ENCODE data around the gene RPP25L. TPM values are rescaled to one million over a fixed set of nuclear protein-coding genes. Genes with fewer than 3 reads are reported as not detected.

Gene RPP25L
- total RNA-seq, 2 experiments from 2014 or later, result 22.7 to 26.8 TPM

- ChIA-PET CTCF (interaction anchor here (1.0 kb wide), 1 partner anchor 11 kb away, joined by 3 read pairs; no protein-coding TSS in a partner anchor), POLR2A (no interaction called here)
- Mint-ChIP-seq H3K9me3 (no peaks in the 10 kb centered on the region), H3K27ac (no peak overlapping the region), H3K4me3 (no peak overlapping the region), H3K27me3 (peaks cover 36% of the 10 kb centered on the region), H3K36me3 (ENCODE audit: low read depth) (no peaks in the 10 kb centered on the region), H3K4me1 (peaks cover 6% of the 10 kb centered on the region)
- DNase-seq, result no peak
These were observed 37.3 kb downstream of the RPP25L start for GRCh38 chr9:34574571-34574970.

GRCh38 chr9:34573599-34574325 is 38.1 kb downstream of the RPP25L start:
- no peak overlapping the region for H3K27ac Mint-ChIP-seq
- H3K4me1 Mint-ChIP-seq, result peaks cover 6% of the 10 kb centered on the region
- ChIA-PET POLR2A (no interaction called here), CTCF (interaction anchor here (1.0 kb wide), 1 partner anchor 10 kb away, joined by 3 read pairs; no protein-coding TSS in a partner anchor)
- H3K9me3 Mint-ChIP-seq, result no peaks in the 10 kb centered on the region
- no peak overlapping the region for H3K4me3 Mint-ChIP-seq
- no peaks in the 10 kb centered on the region for H3K36me3 Mint-ChIP-seq (ENCODE audit: low read depth)
- peaks cover 29% of the 10 kb centered on the region for H3K27me3 Mint-ChIP-seq
- DNase-seq, result no peak

GRCh38 chr9:34572628-34573027 is 39.3 kb downstream of the RPP25L start:
- H3K36me3 Mint-ChIP-seq (ENCODE audit: low read depth), result no peaks in the 10 kb centered on the region
- CTCF ChIA-PET, result no interaction called here
- DNase-seq, result no peak

GRCh38 chr9:34572092-34572491 is 39.8 kb downstream of the RPP25L start:
- POLR2A ChIA-PET, result no interaction called here
- H3K27me3 Mint-ChIP-seq, result peaks cover 24% of the 10 kb centered on the region
- no peak overlapping the region for H3K27ac Mint-ChIP-seq
- H3K4me1 Mint-ChIP-seq, result no peaks in the 10 kb centered on the region
- no peaks in the 10 kb centered on the region for H3K9me3 Mint-ChIP-seq
- no peak overlapping the region for H3K4me3 Mint-ChIP-seq
- DNase-seq, result no peak
- H3K36me3 Mint-ChIP-seq (ENCODE audit: low read depth), result no peaks in the 10 kb centered on the region
- CTCF ChIA-PET, result no interaction called here

More at GRCh38 chr9:34572628-34573027, 39.3 kb downstream of the RPP25L start:
- Mint-ChIP-seq H3K27me3 (peaks cover 24% of the 10 kb centered on the region), H3K27ac (no peak overlapping the region), H3K9me3 (no peaks in the 10 kb centered on the region), H3K4me3 (no peak overlapping the region), H3K4me1 (peaks cover 5% of the 10 kb centered on the region)
- POLR2A ChIA-PET, result no interaction called here

GRCh38 chr9:34571481-34571810 is 40.5 kb downstream of the RPP25L start:
- H3K27me3 Mint-ChIP-seq, result peaks cover 21% of the 10 kb centered on the region
- DNase-seq, result no peak
- no peaks in the 10 kb centered on the region for H3K9me3 Mint-ChIP-seq
- no peaks in the 10 kb centered on the region for H3K4me1 Mint-ChIP-seq
- no peak overlapping the region for H3K4me3 Mint-ChIP-seq
- POLR2A ChIA-PET, result no interaction called here
- no peak overlapping the region for H3K27ac Mint-ChIP-seq
- CTCF ChIA-PET, result interaction anchor here (1.0 kb wide), 1 partner anchor 22 kb away, joined by 3 read pairs; no protein-coding TSS in a partner anchor
- H3K36me3 Mint-ChIP-seq (ENCODE audit: low read depth), result no peaks in the 10 kb centered on the region

- ChIA-PET CTCF (interaction anchor here (1.0 to 1.1 kb wide), 2 partner anchors 21 to 22 kb away, joined by 3 to 4 read pairs; no protein-coding TSS in a partner anchor), POLR2A (no interaction called here)
- Mint-ChIP-seq H3K36me3 (ENCODE audit: low read depth) (no peaks in the 10 kb centered on the region), H3K4me1 (no peaks in the 10 kb centered on the region), H3K4me3 (no peak overlapping the region), H3K27me3 (peaks cover 16% of the 10 kb centered on the region), H3K27ac (no peak overlapping the region), H3K9me3 (no peaks in the 10 kb centered on the region)
- DNase-seq, result no peak
These were observed 41.0 kb downstream of the RPP25L start for GRCh38 chr9:34570809-34571480.

- H3K9me3 Mint-ChIP-seq, result no peaks in the 10 kb centered on the region
These were observed 41.5 kb downstream of the RPP25L start for GRCh38 chr9:34570376-34570775.

GRCh38 chr9:34568774-34569173 is 43.1 kb downstream of the RPP25L start:
- H3K27ac Mint-ChIP-seq, result no peak overlapping the region
- H3K9me3 Mint-ChIP-seq, result no peaks in the 10 kb centered on the region
- H3K4me1 Mint-ChIP-seq, result no peaks in the 10 kb centered on the region
- no peak overlapping the region for H3K4me3 Mint-ChIP-seq
- H3K36me3 Mint-ChIP-seq (ENCODE audit: low read depth), result no peaks in the 10 kb centered on the region
- POLR2A ChIA-PET, result no interaction called here
- CTCF ChIA-PET, result interaction anchor here (0.7 to 0.9 kb wide), 2 partner anchors 24 to 863 kb away, joined by 3 read pairs; no protein-coding TSS in a partner anchor
- H3K27me3 Mint-ChIP-seq, result peaks cover 9% of the 10 kb centered on the region
- no peak for DNase-seq

More at GRCh38 chr9:34570376-34570775, 41.5 kb downstream of the RPP25L start:
- DNase-seq, result no peak
- H3K4me1 Mint-ChIP-seq, result no peaks in the 10 kb centered on the region
- peaks cover 11% of the 10 kb centered on the region for H3K27me3 Mint-ChIP-seq
- ChIA-PET POLR2A (no interaction called here), CTCF (interaction anchor here (1.0 to 1.1 kb wide), 2 partner anchors 21 kb away, joined by 3 to 4 read pairs; no protein-coding TSS in a partner anchor)
- H3K36me3 Mint-ChIP-seq (ENCODE audit: low read depth), result no peaks in the 10 kb centered on the region
- H3K4me3 Mint-ChIP-seq, result no peak overlapping the region
- no peak overlapping the region for H3K27ac Mint-ChIP-seq

GRCh38 chr9:34568133-34568532 is 43.8 kb downstream of the RPP25L start:
- Mint-ChIP-seq H3K27ac (no peak overlapping the region), H3K4me1 (no peaks in the 10 kb centered on the region), H3K9me3 (no peaks in the 10 kb centered on the region), H3K36me3 (ENCODE audit: low read depth) (no peaks in the 10 kb centered on the region), H3K4me3 (no peak overlapping the region), H3K27me3 (peaks cover 9% of the 10 kb centered on the region)
- CTCF ChIA-PET, result interaction anchor here (0.7 to 0.9 kb wide), 2 partner anchors 24 to 864 kb away, joined by 3 read pairs; no protein-coding TSS in a partner anchor
- no peak for DNase-seq
- POLR2A ChIA-PET, result no interaction called here

GRCh38 chr9:34566972-34567371 is 44.9 kb downstream of the RPP25L start:
- no peak overlapping the region for H3K4me3 Mint-ChIP-seq
- H3K9me3 Mint-ChIP-seq, result no peaks in the 10 kb centered on the region
- H3K36me3 Mint-ChIP-seq (ENCODE audit: low read depth), result no peaks in the 10 kb centered on the region
- no peak for DNase-seq
- no peaks in the 10 kb centered on the region for H3K4me1 Mint-ChIP-seq
- POLR2A ChIA-PET, result no interaction called here
- no peak overlapping the region for H3K27ac Mint-ChIP-seq
- H3K27me3 Mint-ChIP-seq, result peaks cover 9% of the 10 kb centered on the region
- CTCF ChIA-PET, result interaction anchor here (1.4 kb wide), 1 partner anchor 15 kb away, joined by 3 read pairs; no protein-coding TSS in a partner anchor

- DNase-seq, result no peak
- POLR2A ChIA-PET, result no interaction called here
- no peak overlapping the region for H3K27ac Mint-ChIP-seq
- H3K4me3 Mint-ChIP-seq, result no peak overlapping the region
- H3K4me1 Mint-ChIP-seq, result no peaks in the 10 kb centered on the region
- no peaks in the 10 kb centered on the region for H3K36me3 Mint-ChIP-seq (ENCODE audit: low read depth)
- H3K9me3 Mint-ChIP-seq, result no peaks in the 10 kb centered on the region
- CTCF ChIA-PET, result interaction anchor here (1.4 kb wide), 1 partner anchor 14 kb away, joined by 3 read pairs; no protein-coding TSS in a partner anchor
- H3K27me3 Mint-ChIP-seq, result peaks cover 9% of the 10 kb centered on the region
These were observed 45.6 kb downstream of the RPP25L start for GRCh38 chr9:34566322-34566721.

GRCh38 chr9:34565856-34566255 is 46.0 kb downstream of the RPP25L start:
- no peak overlapping the region for H3K4me3 Mint-ChIP-seq
- no peaks in the 10 kb centered on the region for H3K4me1 Mint-ChIP-seq
- POLR2A ChIA-PET, result no interaction called here
- no peaks in the 10 kb centered on the region for H3K9me3 Mint-ChIP-seq
- no peak overlapping the region for H3K27ac Mint-ChIP-seq
- CTCF ChIA-PET, result interaction anchor here (1.4 kb wide), 1 partner anchor 14 kb away, joined by 3 read pairs; no protein-coding TSS in a partner anchor
- H3K27me3 Mint-ChIP-seq, result peaks cover 9% of the 10 kb centered on the region
- no peaks in the 10 kb centered on the region for H3K36me3 Mint-ChIP-seq (ENCODE audit: low read depth)
- no peak for DNase-seq

- H3K27me3 Mint-ChIP-seq, result peaks cover 12% of the 10 kb centered on the region
- H3K4me1 Mint-ChIP-seq, result no peaks in the 10 kb centered on the region
- no peak for DNase-seq
- H3K27ac Mint-ChIP-seq, result no peak overlapping the region
- no peaks in the 10 kb centered on the region for H3K9me3 Mint-ChIP-seq
- H3K36me3 Mint-ChIP-seq (ENCODE audit: low read depth), result no peaks in the 10 kb centered on the region
- H3K4me3 Mint-ChIP-seq, result no peak overlapping the region
- POLR2A ChIA-PET, result no interaction called here
- CTCF ChIA-PET, result no interaction called here
These were observed 47.3 kb downstream of the RPP25L start for GRCh38 chr9:34564617-34565016.
